NCI-H2227 (cell line): ENCODE measurements around the gene FAM204A.

Experiments
- DNase-seq: peaks from one replicate; lab custom pipeline; 2025; ENCODE audit not compliant: unreplicated experiment; lab: John Stamatoyannopoulos, UW

FAM204A gene

DNA sequence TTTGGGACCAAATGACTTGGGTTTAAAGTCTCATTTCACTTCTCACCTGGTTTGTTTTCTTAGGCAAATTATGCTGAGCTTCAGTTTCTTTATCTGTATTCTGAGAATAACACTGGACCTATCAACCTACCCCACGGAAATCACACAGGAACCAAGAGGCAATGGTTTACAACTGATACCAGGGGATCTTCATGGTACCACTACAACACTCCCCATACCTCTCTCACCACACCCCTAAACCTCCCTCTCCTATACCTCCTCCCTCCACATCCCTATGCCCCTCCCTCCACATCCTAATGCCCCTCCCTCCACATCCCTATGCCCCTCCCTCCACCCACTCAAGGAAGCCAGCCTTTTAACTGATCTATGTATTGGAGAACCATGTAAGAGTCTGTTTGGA is 9.9 kb downstream of the FAM204A start:
- DNase-seq, result no peak

DNA sequence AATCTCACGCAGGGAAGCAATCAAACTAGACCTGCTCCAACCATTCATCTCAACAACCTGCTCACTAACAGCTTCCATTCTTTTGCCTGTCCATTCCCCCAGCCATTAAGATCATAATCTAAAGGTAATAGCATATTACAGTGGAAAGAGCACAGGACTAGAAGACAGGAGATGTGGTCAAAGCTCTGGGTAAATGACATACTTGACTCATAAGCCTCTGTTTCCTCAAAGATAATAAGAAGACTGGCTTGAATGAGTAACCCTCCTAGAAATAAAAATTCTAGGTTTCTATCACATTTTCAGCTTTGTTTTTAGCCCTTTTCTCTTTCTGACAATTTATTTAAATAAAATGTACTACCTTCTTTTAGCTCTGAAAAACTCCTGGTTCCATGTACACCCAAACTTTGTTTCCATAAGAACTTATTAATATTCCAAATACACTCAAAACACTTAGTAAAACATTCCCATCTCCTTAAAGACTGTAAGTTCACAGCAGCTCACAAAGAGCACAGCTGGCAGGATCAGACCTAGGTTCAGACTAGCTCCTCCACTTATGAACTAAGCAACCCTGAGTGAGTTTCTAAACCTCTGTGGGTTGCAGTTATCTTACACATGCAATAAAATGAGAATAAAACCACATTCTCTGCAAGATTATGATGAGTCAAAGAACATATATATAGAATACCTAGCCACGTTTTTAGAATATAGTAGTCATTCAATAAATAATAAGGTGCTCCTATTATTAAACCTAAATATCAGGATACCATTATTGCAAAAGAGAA is 11.6 kb downstream of the FAM204A start:
- no peak for DNase-seq

DNA sequence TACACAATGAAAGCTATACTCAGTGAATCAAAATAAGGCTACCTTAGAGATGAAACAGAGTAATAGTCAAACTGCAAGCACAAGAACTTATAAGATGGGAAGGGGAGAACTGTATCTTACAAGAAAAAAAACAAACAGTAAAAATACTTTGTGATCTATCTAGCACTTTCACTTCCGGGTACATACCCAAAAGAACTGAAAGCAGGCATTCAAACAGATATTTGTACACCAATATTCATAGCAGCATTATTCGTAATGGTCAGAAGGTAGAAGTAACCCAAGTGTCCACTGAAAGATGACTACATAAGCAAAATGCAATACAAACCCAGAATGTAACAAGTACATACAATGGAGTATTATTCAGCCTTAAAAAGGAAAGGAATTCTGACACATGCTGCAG is 18.0 kb downstream of the FAM204A start:
- no peak for DNase-seq

DNA sequence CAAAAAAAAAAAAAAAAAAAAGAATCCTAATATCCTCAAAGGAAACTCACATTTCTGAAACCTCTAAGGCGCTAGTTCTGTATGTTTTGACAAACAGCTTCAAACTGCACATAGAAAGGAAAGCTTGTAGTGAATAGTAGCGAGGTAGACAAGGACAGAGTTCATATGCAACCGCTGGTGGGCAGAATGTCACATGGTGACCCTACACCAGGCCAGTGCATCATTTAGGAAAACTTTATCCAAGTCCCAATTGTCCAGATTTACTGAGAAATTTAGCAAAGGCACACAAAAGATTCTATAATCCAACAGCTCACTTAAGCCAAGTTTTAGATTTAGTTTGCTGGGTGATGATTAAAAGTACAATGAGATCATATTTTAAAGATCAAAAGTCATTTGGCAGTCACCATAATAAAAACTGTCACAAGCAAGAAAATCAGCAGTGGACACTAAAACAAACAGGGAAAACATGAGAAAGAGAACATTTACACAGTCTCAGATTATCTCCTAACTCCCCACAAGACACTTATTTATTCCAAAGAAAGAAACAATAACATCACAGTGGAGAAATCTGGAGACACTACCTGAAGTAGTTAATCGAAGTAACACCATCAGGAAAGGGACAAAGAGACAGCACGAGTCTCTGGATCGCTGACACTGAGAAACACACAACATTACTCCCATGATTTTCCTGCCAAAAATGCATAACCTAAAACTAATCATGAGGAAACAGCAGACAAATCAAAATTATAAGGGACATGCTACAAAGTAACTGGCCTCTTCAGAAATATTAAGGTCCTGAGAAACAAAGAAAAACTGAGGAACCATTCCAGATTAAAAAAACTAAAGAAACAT is 20.2 kb downstream of the FAM204A start:
- no peak for DNase-seq

DNA sequence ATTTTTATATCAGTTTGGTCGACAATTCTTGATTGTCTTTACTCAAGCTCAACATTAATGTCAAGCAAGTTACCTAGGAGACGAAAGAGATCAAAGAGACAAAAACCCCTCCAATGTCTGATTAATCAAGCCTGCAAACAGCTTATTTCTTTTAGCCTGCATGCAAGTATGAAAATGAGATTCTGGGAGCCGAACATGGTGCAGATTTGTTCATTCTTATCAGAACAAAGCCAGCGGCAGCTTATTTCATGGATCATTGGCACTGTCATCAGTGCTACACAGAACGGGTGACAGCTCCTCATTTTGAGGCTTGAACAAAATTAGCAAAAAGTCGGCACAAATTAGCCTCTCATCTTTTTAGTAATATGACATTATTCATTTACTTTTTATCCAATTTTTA is 26.5 kb downstream of the FAM204A start:
- DNase-seq, result no peak

DNA sequence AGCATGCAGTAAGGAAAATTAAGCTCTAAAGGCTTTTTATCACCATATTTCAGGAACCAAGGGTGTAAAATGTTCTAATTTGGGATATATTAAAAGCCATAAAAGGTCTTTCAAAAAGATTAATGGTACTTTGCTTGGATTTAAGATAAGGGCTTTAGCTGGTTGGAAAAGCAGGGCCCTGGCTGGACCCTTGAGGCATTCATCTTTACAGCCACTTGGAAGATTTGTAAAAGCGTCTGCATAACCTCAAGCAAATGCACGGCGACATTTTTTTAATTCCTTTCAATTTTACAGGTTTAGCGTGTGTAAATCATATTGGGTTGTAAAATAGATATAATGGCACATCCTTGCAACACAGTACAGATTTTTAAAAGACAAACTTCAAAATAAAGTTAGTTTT is 27.2 kb downstream of the FAM204A start:
- DNase-seq, result no peak

DNA sequence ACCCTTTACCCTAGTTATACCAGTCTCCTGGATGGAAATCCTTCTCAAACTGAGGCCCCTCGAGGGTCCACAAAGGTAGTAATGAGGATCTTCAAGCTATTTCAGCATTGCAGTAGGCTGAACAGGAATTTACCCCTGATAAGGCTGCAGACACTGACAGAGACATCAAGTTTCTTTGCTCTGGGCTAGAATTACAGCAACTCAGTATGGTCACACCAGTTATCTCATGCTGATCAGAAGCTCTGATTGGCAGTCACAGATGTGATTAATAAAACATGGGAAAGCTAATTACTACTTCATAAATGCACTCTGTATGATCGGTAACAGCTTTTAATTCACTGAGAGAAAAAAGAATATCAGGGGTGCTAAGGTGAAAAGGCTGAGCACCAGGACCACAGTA is 30.6 kb downstream of the FAM204A start:
- DNase-seq, result no peak

DNA sequence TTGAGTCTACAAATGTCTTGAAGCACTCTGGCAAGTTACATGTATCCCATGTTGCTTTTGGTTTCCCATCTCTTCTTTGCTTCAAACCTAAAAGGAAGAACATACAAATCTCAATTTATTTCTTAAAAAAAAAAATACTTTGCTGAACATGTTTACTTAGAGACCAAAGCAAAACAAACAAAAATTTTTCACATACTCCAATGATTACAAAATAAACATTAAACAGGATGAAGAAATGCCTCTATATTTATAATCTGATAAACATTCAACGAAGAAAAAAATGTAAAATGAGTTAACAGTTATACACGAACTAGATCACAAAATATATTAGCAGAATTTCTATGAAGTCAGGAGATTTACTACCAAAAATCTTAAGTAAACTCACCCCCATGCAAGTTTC is 31.3 kb downstream of the FAM204A start:
- no peak for DNase-seq

DNA sequence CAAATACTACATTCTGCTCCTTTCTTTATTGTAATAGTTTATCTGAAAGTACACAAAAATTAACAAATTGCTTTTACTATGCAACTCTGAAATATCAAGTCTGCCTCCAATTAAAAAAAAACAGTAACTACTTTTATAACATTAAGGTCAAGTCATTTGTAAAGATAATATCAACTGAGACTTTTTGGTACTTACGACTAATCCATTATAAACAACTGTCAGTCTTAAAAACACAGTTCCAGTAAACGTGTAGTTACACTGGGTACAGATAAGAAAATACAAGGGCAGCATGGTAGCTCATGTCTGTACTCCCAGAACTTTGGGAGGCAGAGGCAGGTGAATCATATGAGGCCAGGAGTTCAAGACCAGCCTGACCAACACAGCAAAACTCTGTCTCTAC is 32.2 kb downstream of the FAM204A start:
- DNase-seq, result no peak

DNA sequence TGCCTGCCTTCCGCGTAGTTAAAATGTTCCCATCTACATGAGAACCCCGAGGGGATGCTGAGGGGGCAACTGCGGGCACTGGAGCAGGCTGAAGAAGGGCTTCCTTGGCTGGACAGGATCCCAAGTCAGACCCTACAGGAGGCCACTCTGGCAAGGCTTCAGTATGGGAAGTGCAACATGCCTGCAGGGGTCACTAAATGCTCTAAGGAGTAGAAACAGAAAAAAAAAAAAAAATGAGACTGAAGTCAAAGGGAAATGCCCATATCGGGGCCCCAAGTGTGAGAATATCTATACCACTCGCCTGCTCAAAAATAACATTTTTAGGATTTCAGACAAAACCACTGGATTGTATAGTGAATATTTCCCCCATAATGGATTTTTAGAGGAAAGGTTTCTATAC is 33.5 kb downstream of the FAM204A start:
- DNase-seq, result no peak

DNA sequence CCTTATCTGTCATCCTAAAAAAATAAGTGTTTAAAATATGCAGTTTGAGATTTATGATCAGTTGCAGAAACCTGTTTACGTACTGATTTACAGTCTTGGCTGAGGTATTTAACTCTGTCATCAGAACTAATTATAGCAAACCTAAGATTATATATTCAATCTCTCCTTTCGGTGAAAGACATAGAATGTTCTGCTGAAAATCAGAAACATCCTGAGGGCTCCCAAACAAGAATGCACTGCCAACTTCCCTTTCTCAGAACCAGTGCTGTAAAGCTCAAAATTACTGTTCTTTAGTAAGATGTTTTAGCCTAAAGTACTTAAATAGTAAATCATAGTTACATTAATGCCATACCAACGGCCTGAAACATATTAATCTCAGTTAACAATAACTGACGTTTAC is 34.3 kb downstream of the FAM204A start:
- no peak for DNase-seq

DNA sequence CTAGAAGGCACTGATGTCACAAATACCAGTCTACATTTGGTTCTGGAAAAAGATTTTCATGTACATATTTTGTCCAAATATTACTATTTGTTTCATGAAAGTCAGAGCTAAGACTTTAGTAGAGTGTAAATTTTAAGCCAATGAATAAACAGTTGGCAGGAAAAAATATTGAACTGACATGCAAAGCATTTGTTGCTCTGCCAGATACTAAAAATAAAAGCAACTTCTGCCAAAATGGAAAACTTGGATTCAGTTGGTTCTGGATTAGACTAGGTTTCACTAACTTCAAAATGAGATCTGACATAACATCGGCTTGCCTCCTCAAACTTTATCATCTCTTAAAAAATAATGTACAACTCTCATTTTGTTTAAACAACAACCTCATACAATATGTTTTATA is 34.9 kb downstream of the FAM204A start:
- no peak for DNase-seq

DNA sequence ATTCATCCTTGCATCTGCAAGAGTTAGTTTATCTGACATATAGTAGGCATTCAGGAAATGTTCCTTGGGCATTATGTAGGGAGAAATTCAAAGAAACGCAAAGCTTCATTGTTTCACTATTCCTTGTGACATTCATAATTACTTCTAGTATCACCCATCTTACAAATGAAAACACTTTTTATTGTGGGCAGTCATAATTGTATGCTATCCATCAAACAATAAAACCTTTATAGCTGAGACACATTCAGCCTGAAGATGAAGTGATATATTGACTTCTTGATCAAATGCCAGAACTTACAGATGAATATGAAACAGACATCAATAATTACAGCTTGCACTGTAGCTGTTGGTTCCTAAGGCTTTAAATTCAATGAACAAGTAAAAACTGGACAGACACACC is 36.4 kb downstream of the FAM204A start:
- DNase-seq, result no peak

DNA sequence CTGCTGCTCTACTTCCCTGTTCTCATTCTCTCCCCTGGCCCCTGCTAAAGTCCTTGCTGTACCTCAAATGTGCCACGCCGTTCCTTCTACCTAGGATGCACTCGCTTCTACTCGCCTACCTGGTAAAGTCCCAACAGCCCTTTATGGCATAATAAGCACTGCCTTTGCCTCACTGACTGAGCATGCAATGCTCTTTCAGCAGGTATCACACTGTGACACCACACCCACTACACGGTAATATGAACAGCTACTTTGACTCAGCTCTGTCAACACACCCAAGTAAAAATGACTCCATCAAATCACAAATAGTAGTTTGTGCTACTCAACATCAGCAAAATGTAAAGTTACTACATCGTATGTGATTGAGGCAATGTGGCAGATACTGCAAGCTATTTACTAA is 37.6 kb downstream of the FAM204A start:
- no peak for DNase-seq

DNA sequence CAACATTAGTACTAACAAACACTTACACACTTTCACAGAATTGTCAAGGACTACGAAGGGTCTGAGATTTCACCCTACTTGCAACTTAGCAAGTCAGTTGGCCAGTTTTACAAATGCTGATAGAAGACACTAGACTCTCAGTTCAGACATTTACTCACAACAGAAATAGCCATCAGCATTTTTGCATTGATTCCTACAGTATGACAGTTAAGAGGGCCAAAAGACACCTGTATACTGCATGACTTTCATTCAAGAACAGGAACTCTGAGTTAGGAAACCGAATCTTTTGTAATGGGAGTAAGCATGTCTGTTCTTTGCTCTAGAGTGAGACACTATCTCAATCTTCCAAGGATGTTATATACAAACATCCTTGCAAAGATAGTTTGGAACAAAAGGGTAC is 40.9 kb downstream of the FAM204A start:
- no peak for DNase-seq

DNA sequence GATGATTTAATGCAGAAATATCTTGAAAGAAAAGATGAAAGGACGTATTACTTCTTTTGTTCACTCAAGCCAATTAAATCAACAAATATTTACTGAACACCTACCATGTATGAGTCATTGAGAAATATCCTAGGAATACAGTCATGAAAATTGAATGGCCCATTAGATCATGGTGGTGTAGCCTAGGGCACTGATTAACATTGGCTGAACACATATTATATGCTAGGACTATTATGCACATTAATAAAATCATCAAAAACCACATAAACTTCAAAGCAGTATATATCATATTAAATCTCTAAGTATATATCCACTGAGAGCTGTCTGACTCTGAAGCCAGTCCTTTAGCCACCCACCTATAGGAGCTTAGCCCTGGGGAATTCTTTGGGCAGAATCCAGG is 41.8 kb downstream of the FAM204A start:
- no peak for DNase-seq

DNA sequence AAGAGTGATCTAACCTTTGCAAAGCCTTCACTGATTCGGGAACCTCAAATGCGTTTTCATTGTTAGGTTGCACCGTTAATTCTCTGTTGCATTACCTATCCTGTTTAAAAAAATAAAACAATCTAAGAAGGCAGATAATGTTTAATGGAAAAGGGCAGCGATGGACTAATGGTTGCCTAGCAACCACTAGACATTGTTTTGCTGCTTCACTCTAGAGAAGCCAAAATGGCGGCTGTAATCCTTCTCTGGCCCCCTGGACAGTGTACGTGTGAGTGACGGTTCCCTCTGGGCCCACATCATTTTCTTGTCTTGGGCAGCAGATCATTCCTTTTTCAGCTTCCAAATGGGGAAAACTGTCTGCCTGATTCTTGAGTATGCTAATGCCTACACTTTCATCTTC is 43.3 kb downstream of the FAM204A start:
- DNase-seq, result no peak

DNA sequence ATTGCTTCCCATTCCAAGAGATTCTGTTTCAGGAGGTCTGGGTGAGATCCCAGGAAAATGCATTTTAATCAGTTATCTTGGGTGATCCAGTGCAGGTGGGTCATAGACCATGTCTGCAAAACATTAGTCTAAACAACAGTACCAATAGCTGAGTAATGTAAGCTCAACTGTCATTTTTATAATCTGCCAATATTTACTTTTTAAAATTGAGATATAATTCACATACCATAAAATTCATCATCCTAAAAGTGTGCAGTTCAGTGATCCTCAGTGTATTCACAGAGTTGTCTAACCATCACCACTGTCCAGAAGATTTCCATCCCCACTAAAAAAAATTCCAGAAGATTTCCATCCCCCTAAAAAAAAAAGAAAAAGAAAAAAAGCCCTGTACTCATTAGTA is 51.0 kb downstream of the FAM204A start:
- no peak for DNase-seq

DNA sequence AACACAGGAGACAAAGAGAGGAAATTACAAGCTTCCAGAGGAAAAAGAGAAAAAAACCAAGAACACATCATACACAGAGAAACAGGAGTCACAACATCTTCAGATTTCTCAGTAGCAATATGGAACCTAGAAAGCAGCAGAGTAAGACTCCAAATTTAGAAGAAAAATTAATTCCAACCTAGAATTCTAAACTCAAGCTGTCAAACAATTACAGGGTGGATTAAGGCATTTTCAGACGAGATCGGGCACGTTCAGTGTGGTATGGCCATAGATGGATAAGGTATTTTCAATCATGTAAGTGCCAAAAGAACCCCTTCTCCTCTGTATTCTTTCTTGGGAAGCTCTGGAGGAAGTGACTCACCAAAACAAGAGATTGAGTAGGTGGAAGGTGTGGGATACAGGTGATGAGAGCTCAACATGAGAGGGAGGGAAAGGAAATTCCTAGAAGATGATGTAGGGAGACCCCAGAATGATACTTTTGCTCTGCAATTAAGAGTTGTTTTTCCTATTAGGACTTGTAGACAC is 51.6 kb downstream of the FAM204A start:
- no peak for DNase-seq

DNA sequence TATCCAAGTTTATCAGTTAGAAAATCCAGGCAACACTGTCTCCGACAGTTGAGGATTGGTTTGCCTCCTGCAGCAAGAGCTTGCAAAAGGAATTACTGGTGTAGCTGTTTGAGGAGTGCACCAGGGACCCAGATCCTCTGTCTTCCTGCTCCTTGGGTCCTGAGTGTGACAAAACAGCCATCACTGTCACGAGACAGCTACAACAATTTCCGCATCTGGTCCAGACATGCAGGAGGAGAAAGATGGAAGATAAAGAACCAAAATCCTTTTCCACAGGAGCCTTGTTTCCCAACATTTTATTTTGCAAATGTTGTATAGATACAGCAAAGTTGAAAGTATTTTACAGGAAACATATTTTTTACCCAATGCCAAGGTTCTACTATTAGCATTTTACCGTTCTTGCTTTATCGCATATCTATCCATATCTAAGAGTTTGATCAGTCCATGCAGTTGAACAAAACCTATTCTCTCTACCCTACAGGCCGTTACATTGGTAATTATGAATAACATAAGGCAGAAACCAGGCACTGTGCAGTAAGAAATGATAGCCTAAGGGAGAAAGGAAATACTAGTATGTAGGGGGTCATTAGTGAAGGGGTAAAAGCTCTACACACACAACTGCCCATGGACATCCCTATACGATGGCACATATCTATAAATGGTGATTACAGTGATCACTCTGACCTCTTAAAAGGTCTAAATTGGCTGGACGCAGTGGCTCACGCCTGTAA is 54.9 kb downstream of the FAM204A start:
- no peak for DNase-seq

DNA sequence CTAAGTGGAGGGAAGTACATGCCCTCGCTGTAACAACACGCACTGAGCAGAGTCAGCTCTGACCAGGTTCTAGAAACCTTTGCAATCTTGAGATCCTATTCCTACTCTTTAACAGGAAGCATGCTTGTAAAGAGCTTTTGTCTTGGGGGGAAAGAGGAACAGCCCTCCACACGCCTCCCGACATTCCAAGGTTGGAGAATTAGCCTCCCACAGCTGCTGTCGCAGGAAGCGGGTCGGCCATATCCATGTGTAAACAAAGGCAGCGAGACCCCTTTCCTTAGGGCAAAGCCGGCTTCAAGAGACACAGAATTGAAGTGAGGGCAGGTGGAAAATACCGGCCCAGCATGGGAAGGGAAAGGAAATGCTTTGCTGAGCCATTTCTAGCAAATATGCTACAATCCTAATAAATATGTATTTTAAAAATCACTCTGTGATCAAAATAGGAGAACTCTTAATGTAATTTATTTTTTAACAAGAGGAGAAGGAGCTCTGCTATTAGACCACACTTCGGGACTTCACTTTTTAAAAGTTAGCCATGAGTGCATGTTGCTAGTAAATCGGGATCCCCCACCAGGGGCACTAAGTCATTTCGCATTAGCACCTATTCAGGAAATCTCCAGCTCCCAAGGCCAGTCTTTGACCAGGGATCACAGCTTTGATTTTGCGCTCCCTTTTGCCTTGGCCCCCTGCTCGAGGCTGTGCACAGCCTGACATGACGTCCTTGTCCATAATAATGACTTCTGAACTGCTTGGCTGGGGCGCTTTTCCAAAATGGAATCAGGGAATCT is 55.9 kb downstream of the FAM204A start:
- no peak for DNase-seq
